Measurements from ENCODE around the gene CXCL17.

CXCL17 gene

DNA sequence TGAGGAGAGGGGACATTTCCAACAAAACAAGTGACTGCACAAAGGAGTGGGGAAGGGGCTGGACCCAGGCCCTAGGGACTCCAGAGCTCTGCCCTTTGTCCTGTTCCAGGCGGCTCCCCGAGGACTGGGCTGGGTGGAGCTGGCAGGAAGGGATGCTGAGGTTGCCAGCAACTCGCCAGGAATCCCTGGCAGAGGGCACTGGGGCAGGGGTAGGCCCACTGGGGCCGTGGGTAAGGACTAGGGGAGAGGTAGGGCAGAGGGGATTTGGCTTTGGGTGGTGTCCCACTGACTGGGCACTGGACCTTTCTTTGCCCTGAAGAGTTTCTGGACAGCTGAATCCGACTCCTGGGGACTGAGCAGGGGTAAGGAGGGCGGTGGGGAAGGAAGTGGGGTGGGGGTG is 23.4 kb downstream of the CXCL17 start:
- Histone ChIP-seq H3K27me3 (peaks cover 8% of the 10 kb centered on the region), H3K4me3 (ENCODE audit: low read depth in 1 of 2, low read length in 1 of 2) (no peak overlapping the region)

DNA sequence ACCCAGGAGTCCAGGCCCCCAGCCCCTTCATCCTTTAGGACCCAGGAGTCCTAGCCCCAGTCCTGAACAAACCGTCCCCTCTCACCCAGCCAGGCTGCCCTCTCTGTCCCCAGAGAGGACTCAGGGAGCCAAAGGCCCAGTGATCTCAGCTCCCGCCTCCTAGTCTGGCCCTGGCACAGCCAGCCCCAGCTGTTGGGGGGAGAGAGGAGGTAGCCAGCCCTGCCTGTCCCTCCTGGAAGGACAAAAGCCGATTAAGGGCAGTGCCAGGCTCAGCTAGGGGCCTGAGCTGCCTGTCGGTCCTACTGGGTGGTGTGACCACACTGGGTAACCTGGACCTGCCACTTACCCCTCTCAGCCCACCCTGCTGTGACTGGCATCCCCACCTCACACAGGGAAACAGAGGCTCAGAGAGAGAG is 30.1 kb downstream of the CXCL17 start:
- TF ChIP-seq, protein P1, sequence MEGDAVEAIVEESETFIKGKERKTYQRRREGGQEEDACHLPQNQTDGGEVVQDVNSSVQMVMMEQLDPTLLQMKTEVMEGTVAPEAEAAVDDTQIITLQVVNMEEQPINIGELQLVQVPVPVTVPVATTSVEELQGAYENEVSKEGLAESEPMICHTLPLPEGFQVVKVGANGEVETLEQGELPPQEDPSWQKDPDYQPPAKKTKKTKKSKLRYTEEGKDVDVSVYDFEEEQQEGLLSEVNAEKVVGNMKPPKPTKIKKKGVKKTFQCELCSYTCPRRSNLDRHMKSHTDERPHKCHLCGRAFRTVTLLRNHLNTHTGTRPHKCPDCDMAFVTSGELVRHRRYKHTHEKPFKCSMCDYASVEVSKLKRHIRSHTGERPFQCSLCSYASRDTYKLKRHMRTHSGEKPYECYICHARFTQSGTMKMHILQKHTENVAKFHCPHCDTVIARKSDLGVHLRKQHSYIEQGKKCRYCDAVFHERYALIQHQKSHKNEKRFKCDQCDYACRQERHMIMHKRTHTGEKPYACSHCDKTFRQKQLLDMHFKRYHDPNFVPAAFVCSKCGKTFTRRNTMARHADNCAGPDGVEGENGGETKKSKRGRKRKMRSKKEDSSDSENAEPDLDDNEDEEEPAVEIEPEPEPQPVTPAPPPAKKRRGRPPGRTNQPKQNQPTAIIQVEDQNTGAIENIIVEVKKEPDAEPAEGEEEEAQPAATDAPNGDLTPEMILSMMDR (IDR thresholded peaks at IDR 0.05) = no peak
- H3K27ac ChIP-seq = no peak overlapping the region
- H3K9me3 ChIP-seq = no peaks in the 10 kb centered on the region
- peaks cover 55% of the 10 kb centered on the region for H3K36me3 ChIP-seq
- no peaks in the 10 kb centered on the region for H3K4me1 ChIP-seq (ENCODE audit: control insufficient read depth in 1 of 2, insufficient read depth in 1 of 2, low read depth in 1 of 2, low read length in 1 of 2)
- no peak overlapping the region for H3K4me3 ChIP-seq (ENCODE audit: low read depth in 1 of 2, low read length in 1 of 2)
- no peaks in the 10 kb centered on the region for H3K27me3 ChIP-seq

More for the DNA sequence above, 23.4 kb downstream of the CXCL17 start:
- TF ChIP-seq, protein P1 (IDR thresholded peaks at IDR 0.05) = no peak
- Histone ChIP-seq H3K4me1 (ENCODE audit: control insufficient read depth in 1 of 2, insufficient read depth in 1 of 2, low read depth in 1 of 2, low read length in 1 of 2) (peaks cover 43 to 44% of the 10 kb centered on the region in 2 experiments), H3K36me3 (peaks cover 16% of the 10 kb centered on the region), H3K9me3 (no peaks in the 10 kb centered on the region), H3K27ac (no peak overlapping the region)

GRCh38 chr19:42412227-42412626 is 30.5 kb downstream of the CXCL17 start:
- Histone ChIP-seq H3K4me3 (ENCODE audit: low read depth in 1 of 2, low read length in 1 of 2) (no peak overlapping the region), H3K36me3 (peaks cover 59% of the 10 kb centered on the region), H3K4me1 (ENCODE audit: control insufficient read depth in 1 of 2, insufficient read depth in 1 of 2, low read depth in 1 of 2, low read length in 1 of 2) (no peaks in the 10 kb centered on the region), H3K9me3 (no peaks in the 10 kb centered on the region), H3K27ac (no peak overlapping the region), H3K27me3 (no peaks in the 10 kb centered on the region)
- TF ChIP-seq, protein P1 (IDR thresholded peaks at IDR 0.05) = no peak

GRCh38 chr19:42411581-42412178 is 31.1 kb downstream of the CXCL17 start:
- peaks cover 65% of the 10 kb centered on the region for H3K36me3 ChIP-seq

DNA sequence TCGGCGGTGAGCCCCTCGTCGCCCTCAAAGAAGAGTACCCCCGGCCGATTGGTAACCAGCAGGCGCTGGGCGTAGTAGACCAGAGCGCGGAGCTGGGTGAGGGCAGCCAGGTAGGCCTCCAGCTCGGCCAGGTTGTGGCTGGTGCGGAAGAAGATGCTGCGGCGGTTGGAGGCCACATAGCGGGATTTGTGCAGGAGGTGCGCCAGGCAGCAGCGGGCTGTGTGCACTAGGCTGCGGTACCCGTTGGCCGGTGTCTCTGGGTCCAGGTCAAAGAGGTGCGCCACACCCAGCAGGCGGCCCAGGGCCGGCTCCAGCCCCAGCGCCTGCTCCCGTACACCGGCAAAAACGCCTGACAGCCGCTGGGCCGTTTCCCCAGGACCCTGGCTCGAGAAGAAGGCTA is 32.4 kb downstream of the CXCL17 start:
- TF ChIP-seq, protein P1 (IDR thresholded peaks at IDR 0.05) = no peak
- Histone ChIP-seq H3K4me3 (ENCODE audit: low read depth in 1 of 2, low read length in 1 of 2) (no peak overlapping the region), H3K4me1 (ENCODE audit: control insufficient read depth in 1 of 2, insufficient read depth in 1 of 2, low read depth in 1 of 2, low read length in 1 of 2) (no peaks in the 10 kb centered on the region), H3K9me3 (no peaks in the 10 kb centered on the region), H3K27ac (no peak overlapping the region), H3K27me3 (no peaks in the 10 kb centered on the region), H3K36me3 (peaks cover 77% of the 10 kb centered on the region)

More at GRCh38 chr19:42411581-42412178, 31.1 kb downstream of the CXCL17 start:
- Histone ChIP-seq H3K4me3 (ENCODE audit: low read depth in 1 of 2, low read length in 1 of 2) (no peak overlapping the region), H3K9me3 (no peaks in the 10 kb centered on the region), H3K27me3 (no peaks in the 10 kb centered on the region), H3K4me1 (ENCODE audit: control insufficient read depth in 1 of 2, insufficient read depth in 1 of 2, low read depth in 1 of 2, low read length in 1 of 2) (no peaks in the 10 kb centered on the region), H3K27ac (no peak overlapping the region)
- TF ChIP-seq, protein P1 (IDR thresholded peaks at IDR 0.05) = no peak
